ENCODE measurements around the gene HOXA11. TPM values are rescaled to one million over a fixed set of nuclear protein-coding genes. Genes with fewer than 3 reads are reported as not detected.

The HOXA11 gene
- total RNA-seq, 1 donor from 2014 or later = 9.8 TPM

GRCh38 chr7:27214239-27214950 lies 29.4 kb upstream of the HOXA11 start:
- no peaks in the 10 kb centered on the region for H3K27me3 ChIP-seq
- peak; percentile 84 to 93 for DNase-seq (ENCODE audit: extremely low spot score in 2 of 2)
- no peak for TF ChIP-seq POLR2A (IDR thresholded peaks at IDR 0.05)
- TF ChIP-seq POLR2AphosphoS5 (IDR thresholded peaks at IDR 0.05; ENCODE audit: insufficient read depth in 1 of 2, low read depth in 1 of 2) = peak in 1 of 2 donors; percentile 4
- H3K4me1 ChIP-seq = peaks cover 39% of the 10 kb centered on the region
- H3K27ac ChIP-seq = peak overlapping the region; percentile 76
- no peak overlapping the region for H3K4me3 ChIP-seq
- no peaks in the 10 kb centered on the region for H3K9me3 ChIP-seq
- intact Hi-C loops (cut with DNase I) = no loop called here
- no peaks in the 10 kb centered on the region for H3K36me3 ChIP-seq

- Histone ChIP-seq H3K27me3 (no peaks in the 10 kb centered on the region), H3K27ac (peak overlapping the region; percentile 76), H3K4me1 (peaks cover 42% of the 10 kb centered on the region), H3K36me3 (no peaks in the 10 kb centered on the region), H3K4me3 (no peak overlapping the region), H3K9me3 (no peaks in the 10 kb centered on the region)
- TF ChIP-seq POLR2AphosphoS5 (IDR thresholded peaks at IDR 0.05; ENCODE audit: insufficient read depth in 1 of 2, low read depth in 1 of 2) (peak in 1 of 2 donors; percentile 28), POLR2A (IDR thresholded peaks at IDR 0.05) (no peak)
- TF ChIP-seq, protein P1, sequence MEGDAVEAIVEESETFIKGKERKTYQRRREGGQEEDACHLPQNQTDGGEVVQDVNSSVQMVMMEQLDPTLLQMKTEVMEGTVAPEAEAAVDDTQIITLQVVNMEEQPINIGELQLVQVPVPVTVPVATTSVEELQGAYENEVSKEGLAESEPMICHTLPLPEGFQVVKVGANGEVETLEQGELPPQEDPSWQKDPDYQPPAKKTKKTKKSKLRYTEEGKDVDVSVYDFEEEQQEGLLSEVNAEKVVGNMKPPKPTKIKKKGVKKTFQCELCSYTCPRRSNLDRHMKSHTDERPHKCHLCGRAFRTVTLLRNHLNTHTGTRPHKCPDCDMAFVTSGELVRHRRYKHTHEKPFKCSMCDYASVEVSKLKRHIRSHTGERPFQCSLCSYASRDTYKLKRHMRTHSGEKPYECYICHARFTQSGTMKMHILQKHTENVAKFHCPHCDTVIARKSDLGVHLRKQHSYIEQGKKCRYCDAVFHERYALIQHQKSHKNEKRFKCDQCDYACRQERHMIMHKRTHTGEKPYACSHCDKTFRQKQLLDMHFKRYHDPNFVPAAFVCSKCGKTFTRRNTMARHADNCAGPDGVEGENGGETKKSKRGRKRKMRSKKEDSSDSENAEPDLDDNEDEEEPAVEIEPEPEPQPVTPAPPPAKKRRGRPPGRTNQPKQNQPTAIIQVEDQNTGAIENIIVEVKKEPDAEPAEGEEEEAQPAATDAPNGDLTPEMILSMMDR (IDR thresholded peaks at IDR 0.05) = no peak
- peak; percentile 58 to 80 for DNase-seq (ENCODE audit: extremely low spot score in 2 of 2)
- intact Hi-C loops (cut with DNase I) = no loop called here
Measured at GRCh38 chr7:27213433-27214238, 28.6 kb upstream of the HOXA11 start.

GRCh38 chr7:27212497-27213432 lies 27.7 kb upstream of the HOXA11 start:
- peak; percentile 65 to 81 for DNase-seq (ENCODE audit: extremely low spot score in 2 of 2)
- intact Hi-C loops (cut with DNase I) = no loop called here
- Histone ChIP-seq H3K27ac (peak overlapping the region; percentile 76), H3K9me3 (no peaks in the 10 kb centered on the region), H3K4me3 (peak overlapping the region in 1 of 2 donors; percentile 12), H3K27me3 (no peaks in the 10 kb centered on the region), H3K4me1 (peaks cover 50% of the 10 kb centered on the region), H3K36me3 (no peaks in the 10 kb centered on the region)
- no peak for TF ChIP-seq POLR2A (IDR thresholded peaks at IDR 0.05)
- TF ChIP-seq, protein P1 (IDR thresholded peaks at IDR 0.05) = no peak
- TF ChIP-seq POLR2AphosphoS5 (IDR thresholded peaks at IDR 0.05; ENCODE audit: insufficient read depth in 1 of 2, low read depth in 1 of 2) = no peak

- TF ChIP-seq POLR2AphosphoS5 (IDR thresholded peaks at IDR 0.05; ENCODE audit: insufficient read depth in 1 of 2, low read depth in 1 of 2) = no peak
- Histone ChIP-seq H3K4me3 (no peak overlapping the region), H3K27ac (peak overlapping the region; percentile 76), H3K36me3 (no peaks in the 10 kb centered on the region), H3K9me3 (no peaks in the 10 kb centered on the region), H3K27me3 (no peaks in the 10 kb centered on the region), H3K4me1 (peaks cover 54% of the 10 kb centered on the region)
- intact Hi-C loops (cut with DNase I) = no loop called here
- DNase-seq (ENCODE audit: extremely low spot score in 2 of 2) = peak in 1 of 2 donors; percentile 27
Measured at GRCh38 chr7:27211764-27212204, 26.8 kb upstream of the HOXA11 start.

DNA sequence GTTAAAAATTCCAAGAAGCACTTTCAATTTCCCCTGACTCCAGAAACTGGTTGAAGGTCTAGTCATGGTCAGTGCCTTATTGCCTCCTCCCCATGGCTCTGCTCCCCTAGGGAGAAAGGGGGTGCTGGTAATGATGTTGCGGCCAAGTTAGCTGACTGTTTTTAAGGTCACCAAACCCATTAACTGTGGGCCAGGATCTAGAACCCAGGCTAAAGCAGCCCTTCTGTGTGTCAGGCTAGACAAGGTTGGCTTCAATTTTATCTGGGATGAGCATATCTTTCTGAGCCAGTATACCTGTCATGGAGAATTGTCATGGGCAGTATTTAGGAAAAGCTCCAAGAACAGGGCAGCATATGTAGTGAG lies 26.0 kb upstream of the HOXA11 start:
- peak in 1 of 2 donors; percentile 12 for DNase-seq (ENCODE audit: extremely low spot score in 2 of 2)
- intact Hi-C loops (cut with DNase I) = no loop called here
- Histone ChIP-seq H3K4me3 (peak overlapping the region; percentile 30 to 39), H3K4me1 (peaks cover 57% of the 10 kb centered on the region), H3K27me3 (no peaks in the 10 kb centered on the region), H3K27ac (no peak overlapping the region), H3K36me3 (no peaks in the 10 kb centered on the region), H3K9me3 (no peaks in the 10 kb centered on the region)
- TF ChIP-seq POLR2AphosphoS5 (IDR thresholded peaks at IDR 0.05; ENCODE audit: insufficient read depth in 1 of 2, low read depth in 1 of 2) (no peak), POLR2A (IDR thresholded peaks at IDR 0.05) (no peak)
- TF ChIP-seq, protein P1 (IDR thresholded peaks at IDR 0.05) = no peak

Data from vagina (tissue), 2 donors.